Inferior parietal cortex (tissue), 1 donor: Measurements from ENCODE around the gene SUMO3.
A peak's percentile ranks its signal among the peaks of the same experiment; 100 is the strongest.

Experiments
- DNase-seq: peaks from one replicate; pipeline ENCODE4 v3.0.0-alpha.2; 2016; ENCODE audit errors: extremely low spot score

SUMO3 gene

GRCh38 chr21:44817914-44818639 is at the start of gene SUMO3:
Gene SUMO3, minus strand, starts transcription at chr21:44818062. Its CDS starts 94 bp downstream, at chr21:44817968.
- DNase-seq: peak; percentile 69

GRCh38 chr21:44867464-44867863 is 49.6 kb upstream of the SUMO3 start:
- DNase-seq: no peak

GRCh38 chr21:44866780-44867179 is 48.9 kb upstream of the SUMO3 start:
- DNase-seq: peak; percentile 50

- no peak for DNase-seq
Measured at GRCh38 chr21:44865561-44866280, 47.9 kb upstream of the SUMO3 start.

- no peak for DNase-seq
Measured at GRCh38 chr21:44862869-44863685, 45.2 kb upstream of the SUMO3 start.

- no peak for DNase-seq
Measured at GRCh38 chr21:44858791-44859190, 40.9 kb upstream of the SUMO3 start.

- no peak for DNase-seq
Measured at GRCh38 chr21:44858291-44858690, 40.4 kb upstream of the SUMO3 start.

- no peak for DNase-seq
Measured at GRCh38 chr21:44857127-44857892, 39.4 kb upstream of the SUMO3 start.

GRCh38 chr21:44856131-44856530 is 38.3 kb upstream of the SUMO3 start:
- no peak for DNase-seq

- no peak for DNase-seq
Measured at GRCh38 chr21:44855572-44855971, 37.7 kb upstream of the SUMO3 start.

GRCh38 chr21:44854664-44855446 is 37.0 kb upstream of the SUMO3 start:
- DNase-seq: no peak

- no peak for DNase-seq
Measured at GRCh38 chr21:44854391-44854663, 36.5 kb upstream of the SUMO3 start.

GRCh38 chr21:44853601-44854390 is 35.9 kb upstream of the SUMO3 start:
- DNase-seq: no peak

- no peak for DNase-seq
Measured at GRCh38 chr21:44850905-44851657, 33.2 kb upstream of the SUMO3 start.

GRCh38 chr21:44850208-44850800 is 32.4 kb upstream of the SUMO3 start:
- no peak for DNase-seq

GRCh38 chr21:44849616-44850130 is 31.8 kb upstream of the SUMO3 start:
- DNase-seq: no peak

- DNase-seq: no peak
Measured at GRCh38 chr21:44848821-44849521, 31.1 kb upstream of the SUMO3 start.
